Fibroblast of lung (primary cell): ENCODE results near the gene KIF13A.

Experiments used
- EZH2 ChIP-seq: IDR thresholded peaks from 2 replicates; pipeline ENCODE4 v1.5.1; 2012; ENCODE audit warnings: low read length, control low read depth, mild to moderate bottlenecking; ENCODE audit errors: missing control alignments
- TF ChIP-seq, protein P1 (sequence below), 2 donors: IDR thresholded peaks in 1 of 2; conservative IDR thresholded peaks in 1 of 2; 1 replicate in 1 of 2; 2 replicates in 1 of 2; pipeline ENCODE4 v1.5.1; 2011 to 2012; ENCODE audit warnings: low read length in 2 of 2, control low read depth in 1 of 2, inconsistent platforms in 1 of 2, low read depth in 1 of 2, mild to moderate bottlenecking in 1 of 2

DNA sequence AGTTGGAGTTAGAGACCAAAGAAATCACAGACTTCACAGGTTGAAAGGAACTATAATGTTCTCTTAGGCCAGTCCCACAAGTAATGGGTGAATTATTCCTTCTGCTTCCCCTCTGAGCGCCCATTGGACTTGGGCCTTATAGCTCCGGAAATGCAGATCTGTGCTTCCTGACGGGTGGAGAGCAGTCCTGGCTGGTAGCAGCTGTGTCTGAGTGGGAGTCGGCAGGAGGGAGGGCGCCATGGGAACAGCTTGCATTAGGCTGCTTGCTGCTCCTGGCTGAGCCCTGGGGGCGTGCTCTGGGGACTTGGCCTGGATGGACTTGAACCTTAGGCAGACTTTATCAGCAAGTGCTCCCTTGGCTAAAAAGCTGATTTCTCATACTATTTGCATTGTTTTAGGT lies 262.4 kb downstream of the KIF13A start:
- TF ChIP-seq, protein P1, sequence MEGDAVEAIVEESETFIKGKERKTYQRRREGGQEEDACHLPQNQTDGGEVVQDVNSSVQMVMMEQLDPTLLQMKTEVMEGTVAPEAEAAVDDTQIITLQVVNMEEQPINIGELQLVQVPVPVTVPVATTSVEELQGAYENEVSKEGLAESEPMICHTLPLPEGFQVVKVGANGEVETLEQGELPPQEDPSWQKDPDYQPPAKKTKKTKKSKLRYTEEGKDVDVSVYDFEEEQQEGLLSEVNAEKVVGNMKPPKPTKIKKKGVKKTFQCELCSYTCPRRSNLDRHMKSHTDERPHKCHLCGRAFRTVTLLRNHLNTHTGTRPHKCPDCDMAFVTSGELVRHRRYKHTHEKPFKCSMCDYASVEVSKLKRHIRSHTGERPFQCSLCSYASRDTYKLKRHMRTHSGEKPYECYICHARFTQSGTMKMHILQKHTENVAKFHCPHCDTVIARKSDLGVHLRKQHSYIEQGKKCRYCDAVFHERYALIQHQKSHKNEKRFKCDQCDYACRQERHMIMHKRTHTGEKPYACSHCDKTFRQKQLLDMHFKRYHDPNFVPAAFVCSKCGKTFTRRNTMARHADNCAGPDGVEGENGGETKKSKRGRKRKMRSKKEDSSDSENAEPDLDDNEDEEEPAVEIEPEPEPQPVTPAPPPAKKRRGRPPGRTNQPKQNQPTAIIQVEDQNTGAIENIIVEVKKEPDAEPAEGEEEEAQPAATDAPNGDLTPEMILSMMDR (conservative IDR thresholded peaks at IDR 0.05 in 1 of 2, IDR thresholded peaks at IDR 0.05 in 1 of 2; ENCODE audit: low read depth in 1 of 2, low read length in 2 of 2) = no peak
- no peak for TF ChIP-seq EZH2
